AG04450 (cell line): ENCODE measurements around the gene GPR157. TPM values are rescaled to one million over a fixed set of nuclear protein-coding genes. Genes with fewer than 3 reads are reported as not detected.

ENCODE experiments used
- CTCF ChIA-PET: fragments of 300-600, 350-600 bp; formaldehyde crosslinking; extraction: SDS; loops from one replicate; lab custom pipeline; 2022; ENCODE audit warnings: antibody characterized with exemption, inconsistent platforms; lab: Charles Lee
- POLR2A ChIA-PET: fragments of 350-600 bp; formaldehyde crosslinking; extraction: SDS; loops from one replicate; lab custom pipeline; 2021; ENCODE audit warnings: antibody characterized with exemption, inconsistent platforms; lab: Yijun Ruan, JAX
- DNase-seq: peaks from one replicate; pipeline ENCODE4 v3.0.0-alpha.2; 2011; ENCODE audit warnings: low read depth, low spot score
- H3K27ac ChIP-seq: one replicate; pipeline ENCODE4 v1.5.1; 2012; ENCODE audit warnings: low read depth, low read length, control low read depth
- H3K27me3 ChIP-seq: one replicate; pipeline ENCODE4 v1.6.0; 2012; ENCODE audit warnings: low read length; ENCODE audit not compliant: control insufficient read depth, insufficient read depth
- H3K4me3 ChIP-seq: 2 replicates; pipeline ENCODE4 v1.5.1; 2011; ENCODE audit warnings: mild to moderate bottlenecking, low read depth, low read length, control low read depth
- H3K9me3 ChIP-seq: 2 replicates; pipeline ENCODE4 v1.5.1; 2012; ENCODE audit warnings: low read length; ENCODE audit not compliant: control insufficient read depth, insufficient read depth
- CTCF ChIP-seq: IDR thresholded peaks from 2 replicates; pipeline ENCODE4 v1.5.1; 2011; ENCODE audit warnings: low read depth, low read length, control low read depth, inconsistent platforms
- polyA plus RNA-seq: library from polyadenylated mRNA; depleted of rRNA; stranded (reverse); fragments of >200 nt; gene quantifications from 2 replicates; pipeline ENCODE4 v1.2.3, GENCODE V29; 2011

The GPR157 gene
- polyA plus RNA-seq, 1 experiment = 1.1 TPM

GRCh38 chr1:9087411-9088125, 41.3 kb downstream of the GPR157 start:
- POLR2A ChIA-PET = no interaction called here
- CTCF ChIA-PET = interaction anchor here (0.6 kb wide), 1 partner anchor 288 kb away, joined by 3 read pairs; no protein-coding TSS in a partner anchor
- no peak for TF ChIP-seq CTCF
- H3K4me3 ChIP-seq = no peak overlapping the region
- no peak for DNase-seq
- peaks cover 34% of the 10 kb centered on the region for H3K27me3 ChIP-seq
- peaks cover 9% of the 10 kb centered on the region for H3K9me3 ChIP-seq
- no peak overlapping the region for H3K27ac ChIP-seq

GRCh38 chr1:9086796-9087195, 42.1 kb downstream of the GPR157 start:
- Histone ChIP-seq H3K9me3 (peaks cover 9% of the 10 kb centered on the region), H3K27me3 (peaks cover 27% of the 10 kb centered on the region), H3K4me3 (no peak overlapping the region), H3K27ac (no peak overlapping the region)
- DNase-seq = no peak
- TF ChIP-seq CTCF = no peak
- ChIA-PET POLR2A (no interaction called here), CTCF (interaction anchor here (0.6 kb wide), 1 partner anchor 287 kb away, joined by 3 read pairs; no protein-coding TSS in a partner anchor)

GRCh38 chr1:9086045-9086444, 42.9 kb downstream of the GPR157 start:
- no peak overlapping the region for H3K27ac ChIP-seq
- ChIA-PET POLR2A (no interaction called here), CTCF (interaction anchor here (1.3 kb wide), 1 partner anchor 27 kb away, joined by 3 read pairs; no protein-coding TSS in a partner anchor)
- no peak for TF ChIP-seq CTCF
- no peak overlapping the region for H3K4me3 ChIP-seq
- H3K9me3 ChIP-seq = peaks cover 9% of the 10 kb centered on the region
- no peak for DNase-seq
- H3K27me3 ChIP-seq = peaks cover 20% of the 10 kb centered on the region

- ChIA-PET POLR2A (no interaction called here), CTCF (interaction anchor here (1.3 kb wide), 1 partner anchor 27 kb away, joined by 3 read pairs; no protein-coding TSS in a partner anchor)
- Histone ChIP-seq H3K27me3 (peaks cover 20% of the 10 kb centered on the region), H3K27ac (no peak overlapping the region), H3K9me3 (peaks cover 9% of the 10 kb centered on the region), H3K4me3 (no peak overlapping the region)
- DNase-seq = no peak
- no peak for TF ChIP-seq CTCF
Observed at GRCh38 chr1:9085306-9085940, 43.5 kb downstream of the GPR157 start.

- ChIA-PET POLR2A (no interaction called here), CTCF (no interaction called here)
- TF ChIP-seq CTCF = no peak
- Histone ChIP-seq H3K4me3 (no peak overlapping the region), H3K27ac (no peak overlapping the region), H3K9me3 (peaks cover 9% of the 10 kb centered on the region), H3K27me3 (peaks cover 18% of the 10 kb centered on the region)
- no peak for DNase-seq
Observed at GRCh38 chr1:9084906-9085305, 44.0 kb downstream of the GPR157 start.
